CD4-positive, alpha-beta T cell treated with Interleukin-2 at 100 ng/mL for 4 hours (primary cell): ENCODE data around the gene TRIM26.
"Not testable (repeated sequence)": the region's sequence is repeated elsewhere in the genome, so short reads cannot be mapped to it uniquely, and the experiment has no call there.

Source experiments
- DNase-seq: peaks from one replicate; pipeline ENCODE4 v3.0.0-alpha.2; 2020; ENCODE audit warnings: low spot score

TRIM26 gene, protein sequence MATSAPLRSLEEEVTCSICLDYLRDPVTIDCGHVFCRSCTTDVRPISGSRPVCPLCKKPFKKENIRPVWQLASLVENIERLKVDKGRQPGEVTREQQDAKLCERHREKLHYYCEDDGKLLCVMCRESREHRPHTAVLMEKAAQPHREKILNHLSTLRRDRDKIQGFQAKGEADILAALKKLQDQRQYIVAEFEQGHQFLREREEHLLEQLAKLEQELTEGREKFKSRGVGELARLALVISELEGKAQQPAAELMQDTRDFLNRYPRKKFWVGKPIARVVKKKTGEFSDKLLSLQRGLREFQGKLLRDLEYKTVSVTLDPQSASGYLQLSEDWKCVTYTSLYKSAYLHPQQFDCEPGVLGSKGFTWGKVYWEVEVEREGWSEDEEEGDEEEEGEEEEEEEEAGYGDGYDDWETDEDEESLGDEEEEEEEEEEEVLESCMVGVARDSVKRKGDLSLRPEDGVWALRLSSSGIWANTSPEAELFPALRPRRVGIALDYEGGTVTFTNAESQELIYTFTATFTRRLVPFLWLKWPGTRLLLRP

GRCh38 chr6:30212865-30213666 lies at the start of gene TRIM26:
TSS of gene TRIM26 (minus strand) at chr6:30213406. CDS start at chr6:30199103, 14,303 bp downstream.
- peak; percentile 98 for DNase-seq

GRCh38 chr6:30260036-30260504 lies 46.9 kb upstream of the TRIM26 start:
- DNase-seq, result no peak

DNA sequence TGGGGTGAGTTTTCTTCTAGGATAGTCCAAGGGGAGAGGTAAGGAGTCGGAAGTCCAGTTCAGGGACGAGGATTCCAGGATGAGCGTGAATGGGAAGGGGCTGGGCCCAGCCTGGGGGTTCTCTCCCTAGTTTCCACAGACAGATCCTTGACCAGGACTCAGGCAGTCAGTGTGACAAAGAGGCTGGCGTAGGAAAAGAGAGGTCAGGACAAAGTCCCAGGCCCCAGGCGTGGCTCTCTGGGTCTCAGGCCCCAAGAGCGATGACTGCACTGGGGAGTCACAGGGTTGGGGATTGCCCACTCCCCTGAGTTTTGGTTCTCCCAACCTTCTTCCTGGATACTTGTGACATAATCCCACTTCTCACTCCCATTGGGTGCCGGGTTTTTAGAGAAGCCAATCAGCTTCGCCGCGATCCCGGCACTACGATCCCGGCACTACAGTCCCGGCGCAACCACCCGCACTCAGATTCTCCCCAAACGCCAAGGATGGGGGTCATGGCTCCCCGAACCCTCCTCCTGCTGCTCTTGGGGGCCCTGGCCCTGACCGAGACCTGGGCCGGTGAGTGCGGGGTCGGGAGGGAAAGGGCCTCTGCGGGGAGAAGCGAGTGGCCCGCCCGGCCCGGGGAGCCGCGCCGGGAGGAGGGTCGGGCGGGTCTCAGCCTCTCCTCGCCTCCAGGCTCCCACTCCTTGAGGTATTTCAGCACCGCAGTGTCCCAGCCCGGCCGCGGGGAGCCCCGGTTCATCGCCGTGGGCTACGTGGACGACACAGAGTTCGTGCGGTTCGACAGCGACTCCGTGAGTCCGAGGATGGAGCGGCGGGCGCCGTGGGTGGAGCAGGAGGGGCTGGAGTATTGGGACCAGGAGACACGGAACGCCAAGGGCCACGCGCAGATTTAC lies 46.2 kb upstream of the TRIM26 start:
- peak; percentile 76 for DNase-seq

- peak; percentile 31 for DNase-seq
Measured at GRCh38 chr6:30258204-30258603, 45.0 kb upstream of the TRIM26 start.

GRCh38 chr6:30252417-30252816 lies 39.2 kb upstream of the TRIM26 start:
- DNase-seq, result not testable (repeated sequence)

DNA sequence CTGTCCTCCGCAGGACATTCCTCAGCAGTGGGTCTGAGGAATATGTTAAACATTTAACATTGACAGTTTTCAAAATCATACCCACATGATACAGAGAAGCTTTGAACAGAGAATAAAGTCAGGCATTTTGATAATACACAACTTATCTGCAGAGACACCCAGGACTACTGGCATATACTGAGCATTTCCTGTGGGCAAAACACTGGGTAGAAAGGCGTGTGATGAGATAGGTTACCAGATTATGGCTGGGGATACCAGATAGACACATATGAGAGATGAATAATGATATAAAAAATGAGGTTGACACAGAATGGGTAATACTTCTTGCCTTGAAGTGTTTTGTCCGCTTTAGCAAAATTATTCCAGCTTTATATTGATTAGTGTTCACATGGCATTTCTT lies 31.4 kb upstream of the TRIM26 start:
- no peak for DNase-seq

DNA sequence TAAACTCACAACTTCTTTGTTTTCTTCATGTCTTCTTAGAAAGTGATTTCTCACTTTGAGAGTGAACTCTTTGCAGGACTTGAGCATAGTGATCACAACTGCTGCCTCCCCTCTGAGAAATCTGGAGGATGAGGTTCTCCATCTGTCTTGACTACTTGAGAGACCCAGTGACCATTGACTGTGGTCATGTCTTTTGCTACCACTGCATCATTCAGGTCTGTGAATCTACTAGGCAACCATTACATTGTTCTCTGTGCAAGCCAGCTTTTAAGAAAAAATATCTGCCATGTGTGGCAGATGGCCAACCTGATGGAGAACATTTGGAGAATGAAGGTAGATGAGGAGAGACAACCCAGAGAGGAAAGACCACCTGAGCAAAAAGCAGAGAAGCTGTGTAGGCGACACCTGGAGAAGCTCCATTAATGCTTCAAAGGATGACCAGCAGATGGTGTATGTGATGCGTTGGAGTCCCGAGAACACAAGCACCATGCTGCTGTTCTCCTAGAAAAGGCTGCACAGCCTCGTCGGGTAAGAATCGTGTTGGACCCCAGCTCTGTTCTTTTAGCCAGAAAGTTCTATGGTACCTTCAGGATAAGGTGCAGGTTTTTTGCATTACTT lies 25.1 kb upstream of the TRIM26 start:
- DNase-seq, result peak; percentile 38

DNA sequence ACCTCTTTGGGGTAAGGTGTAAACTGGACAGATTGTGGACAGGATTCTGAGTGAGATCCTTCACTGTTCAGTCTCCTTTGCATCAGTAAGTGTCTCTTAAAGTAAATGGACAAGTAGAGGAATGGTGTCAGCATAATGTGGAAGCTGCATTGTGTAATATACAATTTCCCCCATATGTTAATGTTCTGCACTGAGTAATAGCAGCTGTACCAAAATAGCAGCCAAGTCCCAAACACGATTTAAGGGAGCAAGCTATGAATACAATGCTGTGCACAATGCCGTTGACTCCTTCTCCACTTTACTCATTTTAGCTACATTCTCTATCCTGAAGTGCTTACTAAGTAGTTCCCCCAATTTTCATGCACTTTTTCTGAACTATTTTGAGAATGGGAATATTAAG lies 21.1 kb upstream of the TRIM26 start:
- no peak for DNase-seq

DNA sequence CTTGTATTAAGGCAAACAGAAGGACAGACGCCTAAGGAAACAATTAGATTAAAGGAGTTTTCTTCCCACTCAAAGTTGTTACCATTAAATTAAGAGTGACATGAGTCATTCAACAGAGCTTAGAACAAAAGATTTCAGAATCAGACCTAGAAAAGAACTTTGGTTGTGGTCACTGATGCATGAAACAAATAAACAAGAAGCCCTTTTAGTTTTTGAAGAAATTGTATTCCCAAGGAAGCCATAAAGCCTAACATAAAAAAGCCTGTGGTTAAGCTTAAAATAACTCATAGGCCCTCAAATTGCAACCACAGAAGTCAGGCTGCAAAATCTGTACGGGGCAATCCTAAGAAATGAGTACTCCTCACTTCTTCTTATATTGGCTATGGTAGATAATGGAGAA lies 17.9 kb upstream of the TRIM26 start:
- no peak for DNase-seq

- peak; percentile 43 for DNase-seq
Measured at GRCh38 chr6:30227763-30228487, 14.7 kb upstream of the TRIM26 start.

- no peak for DNase-seq
Measured at GRCh38 chr6:30227242-30227722, 14.1 kb upstream of the TRIM26 start.

GRCh38 chr6:30223339-30223738 lies 10.1 kb upstream of the TRIM26 start:
- no peak for DNase-seq

- DNase-seq, result not testable (repeated sequence)
Measured at GRCh38 chr6:30221956-30222355, 8.8 kb upstream of the TRIM26 start.

GRCh38 chr6:30221395-30221794 lies 8.2 kb upstream of the TRIM26 start:
- not testable (repeated sequence) for DNase-seq

GRCh38 chr6:30219244-30219643 lies 6.0 kb upstream of the TRIM26 start:
- peak; percentile 69 for DNase-seq

- no peak for DNase-seq
Measured at GRCh38 chr6:30216096-30216495, 2.9 kb upstream of the TRIM26 start.

DNA sequence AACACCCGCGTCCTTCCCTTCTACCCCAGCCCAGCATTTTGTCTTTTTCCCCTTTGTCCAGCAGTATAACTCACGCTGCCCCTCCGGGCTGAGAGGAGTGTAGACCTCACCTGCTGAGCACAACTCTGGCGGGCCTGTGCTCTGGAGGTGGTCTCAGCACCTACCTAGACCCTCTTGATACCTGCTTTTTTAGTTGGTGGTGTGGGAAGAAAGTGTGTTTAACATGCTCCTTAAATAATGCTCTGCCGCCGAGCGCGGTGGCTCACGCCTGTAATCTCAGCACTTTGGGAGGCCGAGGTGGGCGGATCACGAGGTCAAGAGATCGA lies 1.4 kb upstream of the TRIM26 start:
- no peak for DNase-seq

GRCh38 chr6:30213957-30214656 lies 901 bp upstream of the TRIM26 start:
- peak; percentile 66 for DNase-seq

GRCh38 chr6:30213667-30213956 lies 406 bp upstream of the TRIM26 start:
- DNase-seq, result no peak

DNA sequence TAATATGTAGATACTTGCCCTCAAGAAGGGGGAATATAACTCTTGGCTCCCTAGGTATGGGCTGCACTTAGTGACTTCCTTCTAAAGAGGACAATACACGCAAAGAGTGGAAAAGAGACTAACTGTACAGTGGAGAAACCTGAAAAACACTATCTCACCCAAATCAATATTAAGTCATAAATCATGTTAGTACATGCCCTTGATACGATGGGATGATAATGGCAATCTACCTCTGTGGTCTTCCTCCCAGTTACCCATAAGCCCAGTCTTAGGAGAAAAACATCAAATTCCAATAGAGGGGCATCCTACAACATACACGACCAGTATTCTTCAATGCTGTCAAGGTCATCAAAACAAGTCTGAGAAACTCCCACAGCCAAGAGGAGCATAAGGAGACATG lies 1.3 kb downstream of the TRIM26 start:
- no peak for DNase-seq
